ENCODE data around the gene CCR1. TPM values are rescaled to one million over a fixed set of nuclear protein-coding genes. Genes with fewer than 3 reads are reported as not detected.

CCR1 gene
- total RNA-seq, 1 donor = 1.1 TPM

DNA sequence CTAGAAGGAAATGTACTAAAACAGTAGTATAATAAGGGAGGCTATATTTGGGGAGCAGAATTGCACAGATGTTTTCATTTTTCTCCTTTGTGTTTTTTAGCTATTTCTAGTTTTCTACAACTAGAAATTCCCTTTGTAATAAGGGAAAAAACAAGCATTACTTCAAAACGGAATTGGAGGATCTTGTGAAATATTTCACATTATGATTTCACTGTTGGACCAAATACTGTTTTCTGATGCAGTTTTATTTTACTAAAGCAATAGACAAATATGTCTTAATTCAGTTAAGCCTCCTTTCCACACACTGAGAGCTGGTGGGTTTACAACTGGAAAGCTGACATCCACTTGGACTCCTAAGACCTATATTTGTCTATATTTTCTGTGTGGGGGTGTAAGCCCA is 7.3 kb downstream of the CCR1 start:
- Histone ChIP-seq H3K27ac (ENCODE audit: low read depth, low read length) (no peak overlapping the region), H3K4me2 (ENCODE audit: insufficient read depth, low read length) (no peak overlapping the region), H3K9me3 (ENCODE audit: low read depth, low read length) (no peaks in the 10 kb centered on the region), H3K4me3 (ENCODE audit: insufficient read depth, low read length) (no peak overlapping the region), H2AFZ (ENCODE audit: low read length) (no peak overlapping the region), H3K36me3 (ENCODE audit: insufficient read depth, low read length) (no peaks in the 10 kb centered on the region), H3K4me1 (ENCODE audit: insufficient read depth, low read length) (no peaks in the 10 kb centered on the region), H4K20me1 (ENCODE audit: insufficient read depth, low read length) (no peaks in the 10 kb centered on the region), H3K79me2 (ENCODE audit: insufficient read depth, low read length) (no peaks in the 10 kb centered on the region), H3K27me3 (ENCODE audit: insufficient read depth, low read length) (peaks cover 41% of the 10 kb centered on the region)
- TF ChIP-seq, protein P1, sequence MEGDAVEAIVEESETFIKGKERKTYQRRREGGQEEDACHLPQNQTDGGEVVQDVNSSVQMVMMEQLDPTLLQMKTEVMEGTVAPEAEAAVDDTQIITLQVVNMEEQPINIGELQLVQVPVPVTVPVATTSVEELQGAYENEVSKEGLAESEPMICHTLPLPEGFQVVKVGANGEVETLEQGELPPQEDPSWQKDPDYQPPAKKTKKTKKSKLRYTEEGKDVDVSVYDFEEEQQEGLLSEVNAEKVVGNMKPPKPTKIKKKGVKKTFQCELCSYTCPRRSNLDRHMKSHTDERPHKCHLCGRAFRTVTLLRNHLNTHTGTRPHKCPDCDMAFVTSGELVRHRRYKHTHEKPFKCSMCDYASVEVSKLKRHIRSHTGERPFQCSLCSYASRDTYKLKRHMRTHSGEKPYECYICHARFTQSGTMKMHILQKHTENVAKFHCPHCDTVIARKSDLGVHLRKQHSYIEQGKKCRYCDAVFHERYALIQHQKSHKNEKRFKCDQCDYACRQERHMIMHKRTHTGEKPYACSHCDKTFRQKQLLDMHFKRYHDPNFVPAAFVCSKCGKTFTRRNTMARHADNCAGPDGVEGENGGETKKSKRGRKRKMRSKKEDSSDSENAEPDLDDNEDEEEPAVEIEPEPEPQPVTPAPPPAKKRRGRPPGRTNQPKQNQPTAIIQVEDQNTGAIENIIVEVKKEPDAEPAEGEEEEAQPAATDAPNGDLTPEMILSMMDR (IDR thresholded peaks at IDR 0.05; ENCODE audit: extremely low read depth, low read depth, low read length) = no peak
- DNase-seq (ENCODE audit: insufficient read length, low spot score, missing footprints) = no peak

DNA sequence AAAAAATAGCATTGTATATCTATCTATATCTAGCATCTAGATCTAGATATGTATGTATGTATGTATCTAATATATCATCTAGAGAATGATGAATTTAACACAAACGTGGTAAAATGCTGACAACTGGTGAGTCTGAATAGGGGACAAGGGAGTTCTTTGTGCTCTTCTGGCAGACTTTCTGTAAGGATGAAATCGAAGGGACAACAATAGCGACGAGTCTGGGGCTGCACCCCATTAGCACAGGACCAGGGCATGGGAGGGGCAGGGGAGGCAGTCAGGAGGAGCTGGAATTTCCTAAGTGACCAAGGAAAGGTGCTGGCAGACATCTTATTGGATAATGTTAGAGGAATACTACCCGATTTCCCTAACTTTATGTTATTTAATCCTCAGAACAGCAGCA is 7.9 kb downstream of the CCR1 start:
- no peak overlapping the region for H2AFZ ChIP-seq (ENCODE audit: low read length)
- no peaks in the 10 kb centered on the region for H4K20me1 ChIP-seq (ENCODE audit: insufficient read depth, low read length)
- TF ChIP-seq, protein P1 (IDR thresholded peaks at IDR 0.05; ENCODE audit: extremely low read depth, low read depth, low read length) = no peak
- no peaks in the 10 kb centered on the region for H3K9me3 ChIP-seq (ENCODE audit: low read depth, low read length)
- peaks cover 39% of the 10 kb centered on the region for H3K27me3 ChIP-seq (ENCODE audit: insufficient read depth, low read length)
- no peaks in the 10 kb centered on the region for H3K79me2 ChIP-seq (ENCODE audit: insufficient read depth, low read length)
- H3K36me3 ChIP-seq (ENCODE audit: insufficient read depth, low read length) = no peaks in the 10 kb centered on the region
- H3K27ac ChIP-seq (ENCODE audit: low read depth, low read length) = no peak overlapping the region
- H3K4me1 ChIP-seq (ENCODE audit: insufficient read depth, low read length) = no peaks in the 10 kb centered on the region
- no peak overlapping the region for H3K4me3 ChIP-seq (ENCODE audit: insufficient read depth, low read length)
- no peak overlapping the region for H3K4me2 ChIP-seq (ENCODE audit: insufficient read depth, low read length)
- DNase-seq (ENCODE audit: insufficient read length, low spot score, missing footprints) = no peak

DNA sequence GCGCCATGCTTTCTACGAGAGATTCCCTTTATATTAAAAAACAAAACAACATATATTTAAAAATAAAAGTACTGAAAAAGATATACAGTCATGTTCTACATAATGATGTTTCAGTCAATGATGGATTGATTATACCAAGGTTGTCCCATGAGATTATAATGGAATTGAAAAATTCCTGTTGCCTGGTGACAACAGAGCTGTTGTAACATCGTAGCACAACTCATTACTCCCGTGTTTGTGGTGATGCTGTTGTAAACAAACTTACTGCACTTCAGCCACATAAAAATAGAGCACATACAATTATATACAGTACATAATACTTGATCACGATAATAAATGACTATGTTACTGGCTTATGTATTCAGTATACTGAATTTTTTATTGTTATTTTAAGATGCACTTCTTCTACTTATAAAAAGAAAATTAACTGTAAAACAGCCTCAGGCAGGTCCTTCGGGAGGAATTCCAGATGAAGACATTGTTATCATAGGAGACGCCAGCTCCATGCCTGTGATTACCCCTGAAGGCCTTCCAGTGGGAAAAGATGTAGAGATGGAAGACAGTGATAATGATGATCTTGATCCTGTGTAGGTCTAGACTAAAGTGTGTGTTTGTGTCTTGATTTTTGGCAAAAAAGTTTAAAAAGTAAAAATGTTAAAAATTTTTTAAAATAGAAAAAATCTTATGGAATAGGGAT is 11.7 kb downstream of the CCR1 start:
- TF ChIP-seq, protein P1 (IDR thresholded peaks at IDR 0.05; ENCODE audit: extremely low read depth, low read depth, low read length) = no peak

DNA sequence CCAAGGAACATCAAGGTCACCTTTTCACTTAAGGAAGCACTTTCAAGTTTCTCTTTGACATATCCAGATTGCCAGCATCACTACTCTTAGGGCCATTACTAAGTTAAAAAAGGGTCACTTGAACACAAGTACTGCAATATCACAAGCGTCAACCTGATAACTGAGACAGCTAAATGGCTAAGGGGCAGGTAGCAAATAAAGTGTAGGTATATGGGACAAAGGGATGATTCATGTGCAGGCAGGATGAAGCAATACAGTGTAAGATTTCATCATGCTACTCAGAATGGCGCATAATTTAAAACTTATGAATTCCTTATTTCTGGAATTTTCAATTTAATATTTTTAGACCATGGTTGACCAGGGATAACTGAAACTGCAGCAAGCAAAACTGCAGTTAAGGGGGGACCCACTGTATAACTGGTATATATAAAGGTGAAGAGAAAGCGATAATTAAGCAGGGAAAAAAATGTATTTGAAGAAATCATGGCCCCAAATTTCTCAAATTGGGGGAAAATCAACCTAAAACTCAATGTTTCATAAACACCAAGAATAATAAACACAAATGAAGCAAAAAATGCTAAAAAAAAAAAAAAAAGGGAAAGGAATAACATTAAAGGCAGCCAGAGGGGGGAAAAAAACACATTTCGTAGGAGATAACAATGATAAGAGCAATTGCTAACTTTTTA is 13.1 kb downstream of the CCR1 start:
- Histone ChIP-seq H3K27ac (ENCODE audit: low read depth, low read length) (no peak overlapping the region), H4K20me1 (ENCODE audit: insufficient read depth, low read length) (no peaks in the 10 kb centered on the region), H3K36me3 (ENCODE audit: insufficient read depth, low read length) (no peaks in the 10 kb centered on the region), H3K27me3 (ENCODE audit: insufficient read depth, low read length) (peaks cover 22% of the 10 kb centered on the region), H3K4me1 (ENCODE audit: insufficient read depth, low read length) (no peaks in the 10 kb centered on the region), H3K4me3 (ENCODE audit: insufficient read depth, low read length) (no peak overlapping the region), H2AFZ (ENCODE audit: low read length) (no peak overlapping the region), H3K79me2 (ENCODE audit: insufficient read depth, low read length) (no peaks in the 10 kb centered on the region), H3K4me2 (ENCODE audit: insufficient read depth, low read length) (no peak overlapping the region), H3K9me3 (ENCODE audit: low read depth, low read length) (no peaks in the 10 kb centered on the region)
- TF ChIP-seq, protein P1 (IDR thresholded peaks at IDR 0.05; ENCODE audit: extremely low read depth, low read depth, low read length) = no peak
- no peak for DNase-seq (ENCODE audit: insufficient read length, low spot score, missing footprints)

More for the DNA sequence above, 11.7 kb downstream of the CCR1 start:
- H3K79me2 ChIP-seq (ENCODE audit: insufficient read depth, low read length) = no peaks in the 10 kb centered on the region
- H3K27ac ChIP-seq (ENCODE audit: low read depth, low read length) = no peak overlapping the region
- no peaks in the 10 kb centered on the region for H3K4me1 ChIP-seq (ENCODE audit: insufficient read depth, low read length)
- no peaks in the 10 kb centered on the region for H4K20me1 ChIP-seq (ENCODE audit: insufficient read depth, low read length)
- no peak overlapping the region for H3K4me2 ChIP-seq (ENCODE audit: insufficient read depth, low read length)
- peaks cover 35% of the 10 kb centered on the region for H3K27me3 ChIP-seq (ENCODE audit: insufficient read depth, low read length)
- no peaks in the 10 kb centered on the region for H3K36me3 ChIP-seq (ENCODE audit: insufficient read depth, low read length)
- H2AFZ ChIP-seq (ENCODE audit: low read length) = no peak overlapping the region
- H3K4me3 ChIP-seq (ENCODE audit: insufficient read depth, low read length) = no peak overlapping the region
- DNase-seq (ENCODE audit: insufficient read length, low spot score, missing footprints) = no peak
- H3K9me3 ChIP-seq (ENCODE audit: low read depth, low read length) = no peaks in the 10 kb centered on the region

Measured in osteoblast (primary cell).